C4-2B (cell line): Measurements from ENCODE around the gene ECPAS.
"Not testable (repeated sequence)": the region's sequence is repeated elsewhere in the genome, so short reads cannot be mapped to it uniquely, and the experiment has no call there.

ENCODE experiments used
- ZFX ChIP-seq: fragments of 450-650 bp; IDR thresholded peaks from 2 replicates; pipeline ENCODE4 v1.6.1; 2017
- TF ChIP-seq, protein P1 (sequence below): fragments of 450-650 bp; conservative IDR thresholded peaks from 2 replicates; pipeline ENCODE4 v1.5.1; 2017; ENCODE audit warnings: mild to moderate bottlenecking

DNA sequence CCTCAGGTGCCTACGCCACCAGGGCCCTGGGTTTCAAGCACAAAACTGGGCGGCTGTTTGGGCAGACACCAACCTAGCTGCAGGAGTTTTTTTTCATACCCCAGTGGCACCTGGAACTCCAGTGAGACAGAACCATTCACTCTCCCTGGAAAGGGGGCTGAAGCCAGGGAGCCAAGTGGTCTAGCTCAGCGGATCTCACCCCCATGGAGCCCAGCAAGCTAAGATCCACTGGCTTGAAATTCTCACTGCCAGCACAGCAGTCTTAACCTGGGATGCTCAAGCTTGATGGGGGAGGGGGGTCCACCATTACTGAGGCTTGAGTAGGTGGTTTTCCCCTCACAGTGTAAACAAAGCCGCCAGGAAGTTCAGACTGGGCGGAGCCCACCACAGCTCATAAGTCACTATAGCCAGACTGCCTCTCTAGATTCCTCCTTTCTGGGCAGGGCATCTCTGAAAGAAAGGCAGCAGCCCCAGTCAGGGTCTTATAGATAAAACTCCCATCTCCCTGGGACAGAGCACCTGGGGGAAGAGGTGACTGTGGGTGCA is 149.8 kb downstream of the ECPAS start:
- TF ChIP-seq, protein P1, sequence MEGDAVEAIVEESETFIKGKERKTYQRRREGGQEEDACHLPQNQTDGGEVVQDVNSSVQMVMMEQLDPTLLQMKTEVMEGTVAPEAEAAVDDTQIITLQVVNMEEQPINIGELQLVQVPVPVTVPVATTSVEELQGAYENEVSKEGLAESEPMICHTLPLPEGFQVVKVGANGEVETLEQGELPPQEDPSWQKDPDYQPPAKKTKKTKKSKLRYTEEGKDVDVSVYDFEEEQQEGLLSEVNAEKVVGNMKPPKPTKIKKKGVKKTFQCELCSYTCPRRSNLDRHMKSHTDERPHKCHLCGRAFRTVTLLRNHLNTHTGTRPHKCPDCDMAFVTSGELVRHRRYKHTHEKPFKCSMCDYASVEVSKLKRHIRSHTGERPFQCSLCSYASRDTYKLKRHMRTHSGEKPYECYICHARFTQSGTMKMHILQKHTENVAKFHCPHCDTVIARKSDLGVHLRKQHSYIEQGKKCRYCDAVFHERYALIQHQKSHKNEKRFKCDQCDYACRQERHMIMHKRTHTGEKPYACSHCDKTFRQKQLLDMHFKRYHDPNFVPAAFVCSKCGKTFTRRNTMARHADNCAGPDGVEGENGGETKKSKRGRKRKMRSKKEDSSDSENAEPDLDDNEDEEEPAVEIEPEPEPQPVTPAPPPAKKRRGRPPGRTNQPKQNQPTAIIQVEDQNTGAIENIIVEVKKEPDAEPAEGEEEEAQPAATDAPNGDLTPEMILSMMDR, result not testable (repeated sequence)
- TF ChIP-seq ZFX, result not testable (repeated sequence)
